NCI-H748 (cell line): ENCODE results near the gene CYP4F8.

Experiments
- DNase-seq: peaks from one replicate; lab custom pipeline; 2025; ENCODE audit not compliant: unreplicated experiment; lab: John Stamatoyannopoulos, UW

The CYP4F8 gene

DNA sequence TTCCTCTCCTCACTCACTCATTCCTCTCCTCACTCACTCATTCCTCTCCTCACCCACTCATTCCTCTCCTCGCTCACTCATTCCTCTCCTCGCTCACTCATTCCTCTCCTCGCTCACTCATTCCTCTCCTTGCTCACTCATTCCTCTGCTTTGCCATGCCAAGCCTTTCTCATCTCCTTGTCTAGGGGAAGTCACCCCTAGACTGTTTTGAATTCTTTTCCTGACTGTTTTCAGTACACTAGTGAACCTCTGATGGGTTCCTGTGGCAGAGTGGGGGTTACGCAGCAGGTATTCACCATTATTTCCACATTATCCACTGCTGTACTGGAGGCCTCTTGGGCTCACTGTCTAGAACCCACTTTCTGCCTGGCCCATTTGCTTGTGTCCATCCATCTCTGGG lies 1.2 kb downstream of the CYP4F8 start:
- no peak for DNase-seq

DNA sequence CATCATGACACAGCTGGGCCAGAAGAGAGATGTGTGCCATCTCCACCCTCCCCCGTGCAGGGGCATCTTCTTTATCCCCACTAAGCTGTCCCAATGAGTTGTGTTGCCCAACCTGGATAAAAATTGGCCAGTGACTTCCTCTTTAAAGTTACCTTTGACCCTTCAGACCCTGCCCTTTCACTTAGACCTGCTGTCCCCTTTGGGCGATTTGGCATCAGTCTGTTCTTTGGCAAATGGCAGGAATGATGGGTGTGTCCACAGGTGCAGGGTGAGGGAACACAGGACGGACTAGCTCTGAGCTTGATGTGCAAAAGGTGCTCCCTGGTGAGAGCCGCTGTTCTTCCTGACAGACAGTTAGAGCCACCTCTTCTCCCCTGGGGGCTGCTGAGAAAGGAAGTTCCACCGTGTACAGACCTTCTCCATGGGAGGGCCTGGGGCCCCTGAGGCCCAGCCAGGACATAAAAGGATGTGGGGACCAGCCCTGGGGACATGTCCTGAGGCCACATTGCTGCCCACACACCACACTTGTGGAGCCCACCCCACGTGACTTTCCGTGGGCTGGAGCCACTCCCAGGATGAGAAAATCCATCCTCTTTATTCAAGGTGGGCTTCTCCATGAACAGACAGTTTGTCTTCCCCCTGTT lies 1.7 kb downstream of the CYP4F8 start:
- no peak for DNase-seq

DNA sequence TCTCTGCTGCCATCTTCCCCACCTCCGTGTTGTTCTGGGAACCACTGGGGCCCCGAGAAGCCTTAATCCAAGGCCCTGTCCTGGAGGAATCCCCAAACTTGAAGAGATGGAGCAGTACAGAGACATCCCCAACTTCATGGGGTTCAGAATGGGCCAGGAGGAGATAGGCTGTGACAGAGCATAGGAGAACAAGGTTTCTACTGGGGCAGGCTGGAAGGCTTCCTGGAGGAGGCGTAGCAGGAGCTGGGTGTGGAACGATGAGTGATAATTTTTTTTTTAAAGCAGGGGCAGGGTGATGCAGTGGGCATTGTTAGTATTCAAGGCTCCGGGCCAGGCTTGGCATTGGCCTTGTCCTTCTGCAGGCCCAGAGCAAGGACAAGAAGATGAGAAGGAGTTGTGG lies 3.3 kb downstream of the CYP4F8 start:
- DNase-seq, result no peak

DNA sequence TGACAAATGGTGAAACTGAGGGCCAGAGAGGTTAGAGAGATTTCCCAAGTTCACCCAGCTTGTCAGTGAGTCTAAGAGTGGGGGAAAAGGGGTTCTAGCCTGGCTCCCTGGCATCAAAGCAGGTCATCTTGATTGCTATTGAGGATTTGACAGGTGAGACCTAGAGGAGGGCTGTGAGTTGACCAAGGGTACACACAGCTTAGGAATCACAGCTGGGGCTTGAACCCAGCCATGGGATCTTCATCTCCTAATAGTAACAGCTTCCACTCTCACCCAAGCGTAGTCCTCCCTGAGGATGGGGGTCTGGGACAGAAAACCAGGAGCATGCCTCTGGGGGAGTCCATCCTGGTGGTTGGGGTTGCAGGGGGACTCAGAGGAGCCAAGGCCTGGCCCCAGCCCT lies 6.8 kb downstream of the CYP4F8 start:
- DNase-seq, result no peak

DNA sequence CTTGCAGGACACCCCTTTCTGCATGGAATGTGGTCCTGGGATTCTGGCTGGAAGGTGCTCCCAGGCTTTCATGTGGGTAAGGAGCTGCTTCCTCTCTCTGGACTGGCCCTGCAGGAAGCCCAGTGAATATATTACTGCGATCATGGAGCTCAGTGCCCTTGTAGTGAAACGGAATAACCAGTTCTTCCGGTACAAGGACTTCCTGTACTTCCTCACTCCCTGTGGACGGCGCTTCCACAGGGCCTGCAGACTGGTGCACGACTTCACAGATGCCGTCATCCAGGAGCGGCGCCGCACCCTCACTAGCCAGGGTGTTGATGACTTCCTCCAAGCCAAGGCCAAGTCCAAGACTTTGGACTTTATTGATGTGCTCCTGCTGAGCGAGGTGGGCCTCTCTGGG lies 8.0 kb downstream of the CYP4F8 start:
- no peak for DNase-seq

DNA sequence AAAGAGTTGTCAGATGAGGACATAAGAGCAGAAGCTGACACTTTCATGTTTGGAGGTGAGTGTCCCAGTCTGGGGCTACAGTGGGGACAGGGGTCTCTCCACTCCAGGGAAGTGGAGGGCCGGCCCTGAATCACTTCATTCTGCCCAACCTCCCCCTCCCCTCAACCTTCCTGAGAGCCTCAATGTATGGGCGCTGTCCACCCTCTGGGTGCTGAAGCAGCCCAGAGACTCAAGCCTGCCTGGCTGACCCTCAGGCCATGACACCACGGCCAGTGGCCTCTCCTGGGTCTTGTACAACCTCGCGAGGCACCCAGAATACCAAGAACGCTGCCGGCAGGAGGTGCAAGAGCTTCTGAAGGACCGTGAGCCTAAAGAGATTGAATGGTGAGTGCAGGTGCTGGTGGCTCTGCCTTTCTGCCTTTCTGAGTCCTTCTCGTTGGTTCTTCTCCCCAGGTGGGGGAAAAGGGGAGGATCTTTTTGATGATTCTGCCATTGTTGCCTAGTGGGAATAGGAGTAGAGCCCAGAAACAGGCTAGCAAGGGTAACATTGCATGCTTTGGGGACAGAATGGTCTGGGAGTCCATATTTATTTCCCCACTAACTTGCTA lies 8.8 kb downstream of the CYP4F8 start:
- DNase-seq, result no peak

DNA sequence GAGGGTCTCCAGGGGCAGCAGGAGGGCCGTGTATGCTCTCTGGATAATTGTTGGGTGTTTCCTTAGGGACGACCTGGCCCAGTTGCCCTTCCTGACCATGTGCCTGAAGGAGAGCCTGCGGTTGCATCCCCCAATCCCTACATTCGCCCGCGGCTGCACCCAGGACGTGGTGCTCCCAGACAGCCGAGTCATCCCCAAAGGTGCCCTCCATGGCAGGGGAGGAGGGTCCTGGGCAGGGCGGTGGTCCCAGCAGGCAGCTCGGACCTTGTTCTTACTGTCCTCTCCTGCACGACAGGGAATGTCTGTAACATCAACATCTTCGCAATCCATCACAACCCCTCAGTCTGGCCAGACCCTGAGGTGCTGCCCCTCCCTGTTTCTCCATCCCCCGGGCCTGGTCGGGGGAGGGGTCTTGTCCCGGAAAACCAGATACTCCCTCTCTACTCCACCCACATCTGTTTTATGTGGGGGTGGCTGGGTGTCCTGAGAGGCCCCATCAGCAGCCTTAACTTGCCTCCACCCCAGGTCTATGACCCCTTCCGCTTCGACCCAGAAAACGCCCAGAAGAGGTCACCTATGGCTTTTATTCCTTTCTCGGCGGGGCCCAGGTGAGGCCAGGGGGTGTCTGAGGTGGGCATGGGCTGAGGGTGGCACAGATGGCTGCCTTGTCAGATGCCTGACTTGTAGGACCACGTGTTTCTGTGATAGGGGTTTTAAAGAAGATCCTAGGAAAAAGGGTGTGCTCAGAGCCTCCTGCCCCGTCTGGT lies 13.4 kb downstream of the CYP4F8 start:
- DNase-seq, result no peak

DNA sequence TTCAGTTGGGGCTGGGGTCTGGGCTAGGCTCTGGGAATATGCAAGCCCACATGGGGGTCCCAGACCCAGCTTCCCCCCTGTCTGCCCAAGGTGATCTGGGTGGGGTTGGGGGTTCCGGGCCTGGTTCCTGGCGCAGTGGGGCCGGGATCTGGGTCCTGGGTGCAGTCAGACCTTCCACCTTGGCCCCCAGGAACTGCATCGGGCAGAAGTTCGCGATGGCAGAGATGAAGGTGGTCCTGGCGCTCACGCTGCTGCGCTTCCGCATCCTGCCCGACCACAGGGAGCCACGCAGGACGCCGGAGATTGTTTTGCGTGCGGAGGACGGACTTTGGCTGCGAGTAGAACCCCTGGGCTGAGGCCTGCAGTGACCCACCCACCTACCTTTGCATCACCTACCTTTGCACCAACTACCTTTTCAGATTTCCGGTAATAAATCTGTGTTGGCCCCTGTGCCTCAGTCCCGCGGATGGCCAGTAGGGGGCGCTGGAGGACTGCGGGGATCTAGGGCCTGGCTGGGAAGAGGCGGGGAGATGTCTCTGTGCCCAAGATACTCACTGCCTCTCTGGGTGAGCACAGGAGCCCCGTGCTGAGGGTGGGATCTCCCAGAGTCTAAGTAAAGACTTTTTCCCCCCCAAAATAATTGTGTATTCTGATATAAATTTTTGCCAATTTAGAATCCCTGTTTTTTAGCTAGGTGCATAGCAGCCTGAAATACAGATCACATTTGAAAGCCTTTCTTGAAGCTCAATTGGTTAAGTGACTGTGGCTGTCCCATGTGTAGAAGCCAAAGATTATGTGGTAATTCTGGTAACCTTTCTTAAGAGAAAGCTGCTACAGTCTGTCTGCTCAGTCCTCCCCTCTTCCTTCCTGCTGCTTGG lies 14.2 kb downstream of the CYP4F8 start:
- peak; percentile 48 for DNase-seq

DNA sequence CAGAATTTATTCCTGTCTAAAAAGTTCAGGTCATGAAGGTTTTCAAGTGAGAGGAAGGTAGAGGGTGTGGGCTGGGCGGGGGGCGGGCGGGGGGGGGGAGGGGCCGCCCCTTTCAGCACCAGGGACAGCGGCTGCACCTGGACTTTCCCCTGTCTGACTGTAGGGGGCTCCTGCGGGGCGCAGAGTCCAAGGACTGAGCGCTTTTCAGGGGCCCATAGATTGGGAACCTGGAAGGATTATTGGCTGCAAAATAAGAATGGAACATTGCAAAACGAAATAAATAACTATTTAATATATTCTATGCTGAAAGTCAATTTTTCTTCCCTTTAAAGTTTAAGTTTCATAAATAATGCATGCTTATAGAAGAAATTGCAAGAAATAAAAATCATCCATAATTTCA lies 16.8 kb downstream of the CYP4F8 start:
- DNase-seq, result peak; percentile 19

DNA sequence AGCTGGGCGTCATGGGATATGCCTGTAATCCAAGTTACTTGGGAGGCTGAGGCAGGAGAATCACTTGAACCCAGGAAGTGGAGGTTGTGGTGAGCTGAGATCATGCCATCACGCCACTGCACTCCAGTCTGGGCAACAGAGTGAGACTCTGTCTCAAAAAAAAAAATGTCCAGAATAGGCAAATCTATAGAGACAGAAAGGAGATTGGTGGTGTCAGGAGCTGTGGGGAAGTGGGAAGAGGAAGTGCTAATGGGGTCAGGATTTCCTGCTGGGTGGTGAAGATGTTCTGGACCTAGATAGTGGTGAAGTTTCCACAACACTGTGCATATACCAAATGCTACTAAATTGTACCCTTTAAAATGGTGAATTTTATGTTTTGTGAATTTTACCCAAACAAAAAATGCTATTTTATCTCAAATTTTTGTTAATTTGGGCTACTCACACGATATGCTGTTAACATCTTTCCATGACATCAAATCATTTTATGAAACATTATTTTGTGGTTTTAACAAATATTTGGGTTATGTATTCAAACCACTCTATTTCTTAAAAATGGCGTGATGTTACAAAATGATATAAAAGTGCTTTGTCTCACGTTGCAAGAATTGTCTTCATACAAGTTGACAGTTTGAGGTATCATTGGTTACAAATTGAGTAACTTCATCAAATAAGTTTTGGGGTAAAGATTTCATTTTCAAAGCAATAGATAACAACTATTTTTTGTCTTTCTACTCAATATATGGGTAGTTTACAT lies 18.2 kb downstream of the CYP4F8 start:
- no peak for DNase-seq

DNA sequence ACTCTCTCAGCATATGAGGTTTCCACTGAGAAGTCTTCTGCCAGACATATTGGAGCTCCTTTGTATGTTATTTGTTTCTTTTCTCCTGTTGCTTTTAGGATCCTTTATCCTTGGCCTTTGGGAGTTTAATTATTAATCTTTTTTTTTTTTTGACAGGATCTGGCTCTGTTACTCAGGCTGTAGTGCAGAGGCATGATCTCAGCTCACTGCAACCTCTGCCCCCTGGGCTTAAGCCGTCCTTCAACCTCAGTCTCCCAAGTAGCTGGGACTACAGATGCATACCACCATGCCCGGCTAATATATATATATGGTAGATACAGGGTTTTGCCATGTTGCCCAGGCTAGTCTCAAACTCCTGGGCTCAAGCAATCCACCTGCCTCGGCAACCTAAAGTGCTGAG lies 19.1 kb downstream of the CYP4F8 start:
- no peak for DNase-seq

DNA sequence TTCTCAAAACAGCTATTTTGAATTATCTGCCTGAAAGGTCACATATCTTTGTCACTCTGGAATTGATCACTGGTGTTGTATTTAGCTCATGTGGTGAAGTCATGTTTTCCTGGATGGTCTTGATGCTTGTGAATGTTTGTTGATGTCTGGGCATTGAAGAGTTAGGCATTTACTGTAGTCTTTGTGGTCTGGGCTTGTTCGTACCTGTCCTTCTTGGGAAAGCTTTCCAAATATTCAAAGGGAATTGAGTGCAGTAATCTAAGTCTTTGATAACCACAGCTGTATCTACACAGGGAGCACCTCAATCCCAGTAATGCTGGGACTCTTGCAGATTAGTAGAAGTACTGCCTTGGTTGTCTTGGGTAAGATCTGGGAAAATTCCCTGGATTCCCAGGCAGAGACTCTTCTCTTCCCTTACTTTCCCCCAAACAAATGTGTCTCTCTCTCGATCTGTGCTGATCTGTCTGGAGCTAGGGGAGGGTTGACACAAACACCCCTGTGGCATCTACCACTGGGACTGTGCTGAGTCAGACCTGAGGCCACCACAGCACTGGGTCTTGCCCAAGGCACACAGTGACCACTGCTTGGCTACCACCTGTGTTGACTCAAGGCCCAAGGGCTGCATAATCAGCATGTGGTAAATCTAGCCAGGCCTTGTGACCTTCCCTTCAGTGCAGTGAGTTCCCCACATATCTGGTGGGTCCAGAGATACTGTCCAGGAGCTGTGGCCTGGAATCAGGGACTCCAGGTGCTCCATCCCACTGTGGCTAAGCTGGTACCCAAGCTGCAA lies 20.2 kb downstream of the CYP4F8 start:
- no peak for DNase-seq

DNA sequence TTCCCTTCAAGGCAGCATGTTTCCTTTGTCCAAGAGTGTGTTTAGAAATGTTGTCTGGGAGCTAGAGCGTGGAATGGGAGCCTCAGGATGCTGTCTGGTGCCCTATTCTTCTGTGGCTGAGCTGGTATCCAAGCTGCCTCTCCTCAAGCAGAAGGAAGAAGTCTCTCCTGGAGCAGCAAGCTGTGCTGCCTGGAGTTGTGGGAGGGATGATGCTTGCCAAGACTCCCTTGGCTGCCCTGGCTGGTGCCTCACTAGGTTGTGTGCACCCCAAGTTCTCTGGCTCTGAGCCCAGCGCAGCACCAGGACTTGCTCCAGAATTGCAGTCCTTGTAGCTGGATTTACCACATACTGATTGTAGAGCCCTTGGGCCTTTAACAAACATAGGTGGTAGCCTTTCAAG lies 21.0 kb downstream of the CYP4F8 start:
- no peak for DNase-seq

DNA sequence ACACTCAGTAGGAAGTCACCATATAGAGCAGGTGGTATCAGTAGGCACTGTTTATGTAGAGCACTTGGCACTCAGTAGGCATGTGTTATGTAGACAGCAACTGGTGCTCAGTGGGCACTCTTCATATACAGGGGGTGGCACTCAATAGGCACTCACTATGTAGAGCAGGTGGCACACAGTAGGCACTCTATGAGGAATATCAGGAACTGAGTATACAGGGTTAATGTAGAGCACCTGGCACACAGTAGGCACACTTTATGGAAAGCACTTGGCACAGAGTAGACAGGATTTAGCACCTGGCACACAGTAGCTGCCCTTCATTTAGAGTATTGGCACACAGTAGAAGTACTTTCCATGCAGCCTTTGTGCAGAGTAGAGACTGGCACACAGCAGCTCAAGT lies 24.6 kb downstream of the CYP4F8 start:
- no peak for DNase-seq

DNA sequence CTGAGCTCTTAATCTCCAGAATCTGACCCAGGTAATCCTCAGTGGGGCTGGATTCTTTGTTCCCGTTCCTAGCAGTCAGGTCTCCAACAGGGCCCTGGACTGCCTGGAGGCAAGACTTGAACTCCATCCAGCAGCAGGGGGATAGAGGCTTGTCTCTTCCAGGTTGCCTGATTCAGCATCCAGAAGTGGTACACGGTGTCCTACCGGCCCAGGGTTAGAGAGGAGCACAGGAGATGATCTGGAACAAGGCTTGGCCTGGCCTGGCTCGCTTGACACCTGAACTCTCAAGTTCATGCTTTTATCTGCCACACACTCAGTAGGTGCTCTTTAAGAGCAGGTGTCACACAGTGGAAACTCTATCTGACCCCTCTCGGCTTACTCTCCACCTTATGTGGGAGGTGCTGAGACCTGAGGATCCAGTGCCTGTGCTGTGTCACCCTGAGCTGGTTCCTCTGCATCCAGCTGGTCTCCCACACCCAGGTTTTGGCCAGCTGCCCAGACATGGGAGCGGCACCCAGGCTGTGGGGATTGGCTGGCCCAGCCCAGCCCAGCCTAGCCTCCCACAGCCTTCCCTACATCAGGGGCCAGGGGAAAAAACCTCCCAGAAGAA lies 25.4 kb downstream of the CYP4F8 start, which contains the start of gene CYP4F3:
Gene CYP4F3, plus strand, starts transcription at position 604 of the 610 bp plus-strand sequence. CDS start 519 bp downstream, outside the sequence.
- peak; percentile 35 for DNase-seq

DNA sequence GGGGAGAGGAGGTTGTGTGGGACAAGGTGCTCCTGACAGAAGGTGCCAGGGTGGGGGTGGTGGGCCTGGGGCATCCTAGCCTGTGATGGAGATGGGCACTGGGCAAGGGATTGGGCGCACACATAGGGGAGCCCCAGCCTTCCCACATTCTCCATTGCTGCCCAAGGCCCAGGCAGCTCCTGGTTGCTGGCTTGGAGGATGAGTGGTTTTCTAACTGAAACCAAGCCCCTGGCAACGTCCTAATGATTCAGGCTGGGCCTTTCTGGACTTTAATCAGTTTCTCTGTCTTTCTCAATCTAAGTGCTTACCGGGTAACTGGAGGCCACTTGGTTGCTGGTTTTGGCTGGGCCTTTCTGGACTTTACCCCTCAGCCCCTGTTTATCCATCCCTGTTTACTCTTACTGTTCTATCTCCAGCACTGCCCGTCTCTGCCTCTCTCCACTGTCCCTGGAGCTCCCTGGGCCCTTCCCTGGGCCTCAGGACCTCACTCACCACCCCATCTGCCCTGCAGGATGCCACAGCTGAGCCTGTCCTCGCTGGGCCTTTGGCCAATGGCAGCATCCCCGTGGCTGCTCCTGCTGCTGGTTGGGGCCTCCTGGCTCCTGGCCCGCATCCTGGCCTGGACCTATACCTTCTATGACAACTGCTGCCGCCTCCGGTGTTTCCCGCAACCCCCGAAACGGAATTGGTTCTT lies 26.0 kb downstream of the CYP4F8 start:
- DNase-seq, result no peak

DNA sequence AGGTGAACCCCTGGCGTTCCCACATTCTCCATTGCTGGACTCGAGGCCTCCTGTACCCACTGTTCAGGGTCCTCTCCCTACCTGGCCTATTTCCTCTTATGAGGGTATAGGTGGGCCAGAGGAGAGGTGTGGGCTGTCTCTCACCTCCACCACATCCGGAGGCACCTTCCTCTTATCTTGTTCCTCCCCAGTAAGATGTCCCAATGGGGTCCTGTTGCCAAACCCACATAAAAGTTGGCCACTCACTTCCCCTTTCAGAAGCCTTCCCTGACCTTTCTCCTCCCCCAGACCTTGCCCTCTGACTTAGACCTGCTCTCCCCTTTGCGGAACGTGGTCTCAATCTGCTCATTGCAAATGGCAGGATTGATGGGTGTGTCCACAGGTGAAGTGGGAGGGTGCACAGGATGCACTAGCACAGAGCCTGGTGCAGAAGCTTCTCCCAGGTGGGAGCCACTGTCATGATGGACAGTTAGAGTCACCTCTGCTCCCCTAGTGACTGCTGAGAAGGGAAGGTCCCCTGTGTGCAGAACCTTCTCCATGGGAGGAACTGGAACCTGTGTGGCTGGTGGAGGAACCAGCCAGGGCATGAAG lies 27.0 kb downstream of the CYP4F8 start:
- DNase-seq, result no peak

DNA sequence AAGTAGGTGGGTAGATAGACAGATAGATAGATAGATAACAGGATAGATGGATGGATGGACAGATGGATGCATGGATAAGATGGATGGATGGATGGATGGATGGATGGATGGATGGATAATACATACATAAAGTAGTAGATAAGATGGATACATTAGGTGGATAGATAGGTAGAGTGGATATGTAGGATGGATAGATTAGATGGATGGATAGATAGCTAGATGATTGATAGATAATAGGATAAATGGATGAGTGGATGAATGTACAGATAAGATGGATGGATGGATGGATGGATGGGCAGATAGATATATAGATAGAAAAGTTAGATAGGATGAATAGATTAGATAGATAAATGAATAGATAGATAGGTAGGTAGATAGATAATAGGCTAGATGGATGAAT lies 27.8 kb downstream of the CYP4F8 start:
- DNase-seq, result no peak
